Embryonic facial prominence (tissue), 1 donor: ENCODE measurements around the gene ISCA2.

Experiments
- DNase-seq: peaks from one replicate; pipeline ENCODE4 v3.0.0-alpha.2; 2016; ENCODE audit errors: extremely low spot score

ISCA2 gene

DNA sequence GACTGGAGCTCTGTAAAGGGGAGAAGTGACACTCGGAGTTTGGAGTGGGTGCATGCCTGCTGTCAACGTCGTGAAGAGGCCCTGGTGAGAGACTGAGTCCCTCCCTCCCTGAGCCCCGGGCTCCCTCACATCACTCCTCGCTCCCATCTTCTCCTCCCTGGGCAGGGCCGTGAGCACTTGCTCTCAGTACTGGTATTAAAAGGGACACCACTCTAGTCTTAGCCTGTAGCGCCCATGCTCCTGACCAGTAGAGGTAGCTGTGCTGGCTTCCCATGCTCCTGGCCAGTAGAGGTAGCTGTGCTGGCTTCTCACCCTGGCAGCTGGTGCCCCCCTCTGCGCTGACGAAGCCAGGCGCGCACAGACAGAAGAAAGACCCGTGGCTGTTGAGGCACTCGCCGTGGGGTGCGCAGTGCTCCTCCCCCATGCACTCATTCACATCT is 14.7 kb downstream of the ISCA2 start:
- DNase-seq: no peak

DNA sequence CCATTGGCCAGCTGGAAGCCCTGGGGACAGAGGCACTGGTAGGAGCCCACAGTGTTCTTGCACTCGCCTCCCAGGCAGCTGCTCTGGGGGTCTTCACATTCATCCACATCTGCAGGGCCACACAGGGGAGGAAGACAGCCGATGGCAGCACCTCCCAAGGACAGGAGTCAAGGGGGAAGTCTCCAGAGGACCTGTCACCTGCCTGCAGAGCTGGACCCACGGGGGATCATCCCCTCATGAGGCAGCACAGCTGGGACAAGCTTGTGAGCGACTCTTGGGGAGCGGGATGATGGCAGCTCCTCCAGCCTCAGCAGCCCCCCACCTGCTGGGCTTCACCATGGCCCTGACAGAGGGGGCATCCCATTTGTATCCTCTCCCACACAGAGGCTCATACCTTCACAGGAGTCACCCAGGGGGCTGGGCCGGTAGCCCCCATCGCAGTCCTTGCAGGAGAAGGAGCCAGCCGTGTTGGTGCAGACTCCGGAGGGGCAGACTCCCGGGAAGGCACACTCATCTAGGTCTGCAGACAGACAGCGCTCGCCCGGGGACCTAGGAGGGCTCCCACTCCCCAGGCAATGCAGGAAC is 15.4 kb downstream of the ISCA2 start:
- DNase-seq: no peak

DNA sequence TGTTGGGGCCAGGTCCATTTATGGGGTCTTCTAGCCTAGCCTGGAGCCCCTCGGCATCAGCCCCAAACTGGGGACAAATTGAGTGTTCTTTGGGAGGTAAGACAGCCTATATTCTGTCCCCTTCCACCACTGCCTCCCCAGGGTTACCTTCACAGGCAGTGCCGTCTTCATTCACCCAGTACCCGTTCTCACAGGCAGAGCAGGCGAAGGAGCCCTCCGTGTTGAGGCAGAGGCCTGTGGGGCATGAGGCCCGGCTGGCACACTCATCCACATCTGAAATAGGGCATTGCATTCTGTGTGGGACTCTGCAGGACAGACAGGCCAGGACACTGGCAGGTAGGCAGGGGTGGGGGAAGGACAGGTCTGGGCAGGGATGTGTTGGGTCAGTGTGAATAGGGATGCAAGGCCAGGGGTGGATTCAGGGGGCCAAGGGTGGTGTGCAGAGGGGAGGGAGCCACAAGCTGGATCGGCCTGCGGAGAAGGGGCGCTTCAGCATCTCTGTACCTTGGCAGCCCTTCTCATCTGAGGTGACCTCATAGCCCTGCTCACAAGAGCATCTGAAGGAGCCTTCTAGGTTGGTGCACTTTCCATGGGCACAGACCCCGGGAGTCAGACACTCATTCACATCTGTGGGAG is 16.1 kb downstream of the ISCA2 start:
- DNase-seq: no peak

DNA sequence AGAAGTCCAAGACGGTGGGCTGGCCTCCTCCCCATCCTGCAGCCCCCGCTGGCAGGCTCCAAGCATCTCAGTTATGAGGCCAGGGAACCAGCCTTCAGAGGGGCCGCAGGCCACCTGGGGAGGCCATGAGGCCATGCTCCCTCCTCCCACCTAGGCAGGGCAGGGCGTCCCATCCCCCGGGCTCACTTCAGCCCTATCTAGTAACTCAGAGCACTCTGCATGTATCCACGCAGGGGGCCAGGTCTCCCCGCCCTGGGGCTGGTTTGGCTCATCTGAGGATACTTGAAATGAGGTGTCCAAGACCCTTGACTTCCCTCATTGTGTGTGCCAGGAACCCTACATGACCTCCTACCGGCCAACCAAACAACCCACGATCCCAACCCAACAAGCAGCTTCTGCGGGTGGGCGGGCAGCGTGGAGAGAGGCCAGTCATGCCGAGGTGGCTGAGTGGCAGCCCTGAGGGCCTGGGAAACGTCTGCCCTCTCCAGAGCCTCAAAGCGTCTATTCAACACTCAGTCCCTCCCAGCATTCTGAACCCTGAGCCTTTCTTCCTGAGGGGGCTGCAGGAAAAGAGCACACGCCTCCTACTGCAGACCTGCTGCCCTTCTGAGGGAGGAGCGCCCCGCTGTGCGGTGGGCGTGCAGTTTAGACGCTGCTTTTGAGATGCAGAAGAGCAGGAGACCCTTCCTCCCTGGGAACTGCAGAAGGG is 16.8 kb downstream of the ISCA2 start:
- DNase-seq: no peak

DNA sequence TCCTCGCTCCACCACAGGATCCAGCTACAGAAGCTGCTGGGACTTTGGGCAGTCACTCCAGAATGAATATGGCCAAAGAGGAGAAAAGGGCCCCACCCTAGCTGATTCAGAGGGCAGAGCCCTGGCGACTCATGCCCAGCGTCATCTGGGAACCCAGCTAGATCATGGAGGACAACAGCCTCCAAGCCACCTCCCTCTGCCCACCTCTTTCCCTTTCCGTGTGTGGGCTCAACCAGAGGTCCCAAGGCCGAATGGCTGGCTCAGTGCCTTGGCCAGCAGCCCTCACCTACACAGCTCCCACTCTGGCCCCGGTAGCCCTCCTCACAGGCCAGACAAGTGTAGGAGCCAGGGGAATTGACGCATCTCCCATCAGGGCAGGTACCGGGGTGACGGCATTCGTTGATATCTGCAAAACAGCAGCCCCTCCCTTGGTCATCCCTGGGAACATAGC is 17.4 kb downstream of the ISCA2 start:
- DNase-seq: no peak

DNA sequence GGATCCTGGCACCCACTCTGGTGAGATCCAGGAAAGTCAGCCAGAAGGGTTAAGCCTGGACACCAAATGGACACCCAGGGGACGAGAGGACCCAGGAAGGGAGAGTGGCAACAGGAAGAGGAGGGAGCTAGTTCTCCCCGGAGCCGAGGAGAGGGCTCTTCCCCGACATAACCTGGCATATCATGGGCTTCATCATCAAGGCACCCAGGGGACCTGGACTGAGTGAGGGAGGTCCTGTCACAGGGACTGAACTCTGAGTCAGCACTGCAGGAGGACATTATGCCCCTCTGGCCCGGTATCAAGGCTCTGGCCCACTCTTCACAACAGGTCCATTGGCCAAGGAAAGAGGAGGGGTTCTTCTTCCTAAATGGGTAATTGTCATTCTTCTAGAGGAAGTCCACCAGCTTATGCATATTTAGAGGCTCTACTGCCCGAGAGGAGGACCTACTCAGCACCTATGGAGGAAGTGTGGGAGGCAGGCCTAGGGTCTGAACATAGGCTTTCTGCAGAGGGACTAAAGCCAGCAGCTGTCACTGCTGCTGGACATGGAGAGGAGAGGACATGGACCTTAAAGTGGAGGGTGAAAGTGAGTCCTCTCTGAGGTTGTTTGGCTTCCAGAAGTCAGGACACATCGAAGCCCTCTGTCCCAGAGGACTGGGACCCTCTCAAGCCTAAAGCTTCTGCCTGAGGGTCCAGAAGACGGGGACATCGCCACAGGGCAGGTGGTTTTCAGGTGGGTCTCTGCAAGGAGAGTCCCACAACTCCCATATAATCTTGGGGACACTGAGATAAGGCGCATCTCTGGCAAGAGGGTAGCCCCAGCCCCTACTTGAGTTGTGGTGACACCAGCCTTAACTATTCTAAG is 18.6 kb downstream of the ISCA2 start:
- no peak for DNase-seq

DNA sequence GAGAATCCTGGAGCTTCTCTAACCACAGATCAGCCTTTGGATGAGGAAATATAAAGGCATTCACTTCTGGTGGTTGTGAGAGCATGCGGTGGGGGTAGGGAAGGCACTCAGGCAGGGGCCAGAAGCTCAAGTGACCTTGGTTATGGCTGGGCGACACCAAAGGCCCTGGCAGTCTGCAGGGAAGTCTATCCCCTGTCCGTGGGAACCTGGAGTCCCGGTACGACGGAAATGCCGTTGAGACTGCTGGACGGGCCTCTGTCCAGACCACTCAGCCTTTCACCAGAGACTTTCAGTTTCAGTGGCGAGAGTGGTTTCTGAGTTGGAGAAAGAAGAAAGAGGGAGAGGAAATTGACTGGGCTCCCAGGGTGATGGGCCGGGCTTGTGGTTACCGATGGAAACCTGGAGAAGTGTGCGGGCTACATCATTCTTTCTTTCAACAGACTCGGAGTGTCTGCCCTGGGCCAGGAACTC is 20.9 kb downstream of the ISCA2 start:
- DNase-seq: no peak

DNA sequence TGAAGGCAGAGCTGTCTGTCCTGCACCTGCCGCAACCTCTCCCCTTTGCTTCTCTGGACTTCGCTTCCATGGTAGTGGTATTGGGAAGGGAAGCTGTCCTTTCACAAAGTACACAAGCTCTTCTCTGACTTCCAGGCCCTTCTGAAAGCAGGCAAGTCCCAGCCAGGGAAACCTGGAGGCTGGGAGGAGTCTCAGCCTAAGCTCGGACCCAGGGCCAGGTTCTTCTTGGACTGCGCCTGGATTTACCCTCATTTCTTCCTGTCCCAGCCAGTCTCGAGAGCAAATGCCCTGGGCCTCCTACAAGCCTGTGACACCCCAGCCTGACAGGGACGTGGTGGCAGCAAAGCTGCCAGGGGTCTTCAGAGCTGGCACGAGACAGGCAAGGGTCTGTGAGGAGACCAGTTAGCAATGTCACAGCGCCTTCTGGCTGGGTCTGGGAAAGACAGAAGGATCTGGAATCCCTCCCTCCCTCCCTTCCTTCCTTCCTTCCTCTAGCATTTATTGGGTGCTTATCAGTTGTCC is 22.4 kb downstream of the ISCA2 start:
- no peak for DNase-seq

DNA sequence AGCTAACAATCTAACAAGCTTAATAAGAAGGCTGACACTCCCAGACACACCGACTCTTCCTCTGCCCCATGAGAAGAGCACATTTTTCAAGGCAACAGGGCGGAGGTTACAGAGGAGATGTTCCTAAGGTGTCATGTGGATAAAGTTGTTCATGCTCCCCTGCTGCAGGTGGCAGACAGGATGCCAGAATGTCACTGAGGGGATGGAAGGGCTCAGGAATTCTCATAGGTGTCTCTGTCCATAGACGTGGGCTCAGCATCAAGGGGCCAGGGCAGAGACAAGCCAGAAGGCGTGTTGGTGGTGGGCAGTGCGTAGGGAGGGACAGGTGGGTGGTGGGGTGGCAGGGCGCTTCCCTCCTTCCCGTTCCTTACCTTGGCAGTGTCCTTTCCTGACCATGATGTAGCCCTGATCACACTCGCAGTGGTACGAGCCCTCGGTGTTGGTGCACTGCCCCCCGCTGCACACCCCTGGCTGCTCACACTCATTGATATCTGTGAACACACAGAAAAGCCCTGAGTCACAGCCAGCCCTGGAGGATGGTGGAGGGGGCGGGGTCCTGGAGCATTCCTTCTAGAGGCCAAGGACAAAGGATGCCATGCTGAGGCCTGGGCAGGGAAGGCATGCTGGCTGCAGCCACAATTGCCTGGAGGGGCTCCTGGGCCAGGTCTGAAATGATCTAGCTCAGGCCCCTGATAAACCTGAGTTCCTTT is 23.0 kb downstream of the ISCA2 start:
- no peak for DNase-seq

DNA sequence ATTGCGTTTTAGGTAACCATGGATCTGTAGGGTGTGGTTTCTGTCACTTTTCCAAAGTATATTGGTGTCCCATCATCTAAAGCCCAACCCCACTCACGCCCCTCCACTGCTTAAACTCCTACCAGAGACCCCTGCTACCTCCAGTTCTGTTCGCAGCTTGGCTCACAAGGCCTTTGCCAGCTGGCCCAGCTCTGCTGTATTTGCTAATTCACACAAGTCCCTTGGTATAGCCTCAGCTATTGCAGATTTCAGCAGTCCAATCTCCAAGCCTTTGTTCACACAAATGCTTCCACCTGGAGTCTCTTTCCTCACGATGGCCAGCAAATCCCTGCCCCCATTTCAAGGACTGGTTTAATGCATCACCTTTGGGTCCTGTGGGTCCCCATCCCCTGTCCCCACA is 24.2 kb downstream of the ISCA2 start:
- DNase-seq: no peak

DNA sequence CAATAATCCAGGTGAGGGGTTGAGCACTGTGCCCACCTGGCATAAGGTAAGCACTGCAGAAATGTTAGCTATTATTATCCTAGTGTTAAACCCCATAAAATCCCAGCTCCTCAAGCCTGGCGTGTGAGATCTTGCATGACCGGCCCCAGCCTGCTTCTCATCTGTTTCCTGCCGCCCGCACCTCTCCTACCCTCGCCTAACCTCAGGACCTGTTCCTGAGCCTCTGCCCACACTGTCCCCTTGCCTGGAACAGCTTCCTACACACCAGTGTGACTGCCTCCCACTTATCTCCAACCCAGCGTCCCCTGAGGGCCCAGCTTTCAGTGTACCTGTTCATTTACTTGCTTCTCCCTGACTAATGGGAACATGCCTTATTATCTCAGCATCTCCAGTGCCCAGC is 24.7 kb downstream of the ISCA2 start:
- DNase-seq: no peak

DNA sequence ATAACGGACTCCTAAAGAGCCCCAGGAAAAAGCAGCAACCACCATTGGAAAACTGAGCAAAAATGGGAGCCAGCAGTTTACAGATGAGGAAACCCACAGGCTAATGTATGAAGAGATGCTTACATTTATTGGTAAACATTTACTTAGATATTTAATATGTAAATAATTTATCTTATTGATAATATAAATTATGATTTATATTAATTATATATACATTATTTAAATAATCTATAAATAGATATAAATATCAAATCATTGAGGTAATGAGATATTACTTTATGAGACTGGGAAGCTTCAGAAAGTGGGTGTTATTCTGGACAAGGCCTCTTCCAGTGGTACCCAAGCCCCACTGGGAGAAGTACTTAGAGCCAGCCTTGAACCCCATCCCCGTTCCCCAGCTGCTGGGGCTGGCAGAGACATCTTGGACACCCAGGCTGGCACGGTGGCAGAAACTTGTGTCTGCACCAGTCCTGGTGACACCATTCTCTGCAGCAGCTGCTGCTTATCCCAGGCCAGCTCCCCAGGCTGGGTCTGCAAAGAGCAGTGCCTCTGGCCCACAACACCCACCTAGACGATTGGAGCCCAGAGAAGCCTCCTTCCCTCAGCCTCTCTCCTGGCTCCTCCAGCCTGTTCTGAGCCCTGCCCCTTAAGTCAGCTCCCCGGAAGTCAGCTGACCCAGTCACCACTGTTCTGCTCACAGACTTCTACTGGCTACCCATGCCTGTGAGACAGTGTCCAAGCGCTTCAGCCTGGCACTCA is 25.9 kb downstream of the ISCA2 start:
- no peak for DNase-seq

DNA sequence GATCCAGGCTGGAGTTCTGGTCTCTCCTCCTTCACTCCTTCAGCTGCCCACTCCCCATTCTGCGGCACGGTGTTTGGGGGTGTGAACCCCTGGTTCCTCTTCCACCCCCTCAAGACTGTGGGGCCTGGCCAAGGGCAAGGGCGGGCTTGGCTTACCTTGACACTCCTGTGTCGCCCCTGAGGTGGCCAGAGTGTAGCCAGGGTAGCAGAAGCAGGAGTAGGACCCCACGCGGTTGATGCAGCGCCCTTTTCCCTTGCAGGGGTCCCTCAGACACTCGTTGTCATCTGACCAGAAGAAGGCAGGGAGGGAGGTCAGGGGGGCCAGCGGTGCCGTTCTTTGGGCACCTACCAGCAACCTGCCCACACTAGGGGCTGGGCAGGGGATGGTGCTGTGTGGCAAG is 28.2 kb downstream of the ISCA2 start:
- no peak for DNase-seq

DNA sequence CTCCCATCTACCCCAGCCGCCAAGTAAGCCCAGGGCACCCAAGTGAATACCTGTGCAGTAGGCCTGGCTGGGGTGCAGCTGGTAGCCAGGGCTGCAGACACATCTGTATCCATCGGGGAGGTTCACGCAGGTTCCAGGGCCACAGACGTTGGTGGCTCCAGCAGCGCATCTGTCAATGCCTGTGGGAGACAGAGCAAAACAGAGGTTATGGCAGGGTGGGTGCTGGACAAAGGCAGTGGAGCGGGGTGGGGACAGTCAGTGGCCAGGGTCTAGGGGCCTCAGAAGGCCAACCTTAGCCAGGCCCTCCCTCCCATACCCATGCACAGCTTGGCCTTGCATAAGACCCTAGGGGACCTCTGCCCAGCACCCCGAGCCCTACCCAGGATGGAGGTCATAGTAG is 29.2 kb downstream of the ISCA2 start:
- DNase-seq: no peak

DNA sequence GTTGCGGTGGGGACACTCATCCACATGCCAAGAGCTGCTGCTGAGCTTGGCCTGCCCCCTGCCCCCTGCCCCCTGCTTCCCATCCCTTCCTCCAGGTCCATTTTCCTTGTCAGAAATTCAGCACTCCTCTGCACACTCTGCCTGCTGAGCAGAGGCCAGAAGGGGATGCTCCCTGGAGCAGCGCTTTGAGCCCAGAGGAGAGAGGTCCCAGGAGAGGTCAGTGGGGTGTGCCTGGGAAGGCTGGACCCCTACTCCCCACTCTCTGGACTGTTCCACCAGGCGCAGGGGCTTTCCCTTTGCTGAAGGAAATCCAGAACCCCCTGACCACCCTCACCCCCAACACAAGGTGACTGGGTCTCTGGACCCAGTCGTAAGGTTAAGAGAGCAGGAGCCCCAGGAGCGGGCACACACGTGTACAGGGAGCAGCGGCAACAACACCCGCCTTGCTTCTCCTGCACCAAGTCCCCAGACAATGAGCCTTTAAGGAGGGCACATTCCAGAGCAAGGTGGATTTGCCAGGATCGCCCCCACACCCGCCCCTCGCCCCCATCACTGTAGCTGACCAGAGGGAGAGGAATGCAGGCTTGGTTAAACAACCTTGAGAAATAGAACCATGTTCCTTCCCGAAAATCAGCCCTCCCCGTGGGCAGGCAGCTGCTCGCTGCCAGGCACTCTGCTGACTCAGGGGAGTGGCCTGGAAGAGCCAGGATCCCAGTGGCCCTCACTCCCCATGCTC is 30.7 kb downstream of the ISCA2 start:
- no peak for DNase-seq

DNA sequence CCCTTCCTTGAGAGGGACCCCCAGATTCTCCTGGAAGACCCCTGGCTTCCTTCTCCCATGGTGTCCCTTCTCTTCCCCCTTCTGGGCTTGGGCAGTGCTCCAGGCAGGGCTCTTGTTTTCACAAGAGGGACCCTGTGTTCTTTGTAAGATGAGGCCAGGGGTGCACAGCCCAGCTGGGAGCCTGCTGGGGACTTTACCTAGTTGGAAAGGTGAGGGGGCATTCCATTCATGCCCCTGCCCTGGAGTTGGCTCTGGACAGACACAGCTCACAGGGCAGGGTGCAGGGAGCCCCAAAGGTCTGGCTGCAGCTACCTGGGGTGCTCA is 31.2 kb downstream of the ISCA2 start:
- no peak for DNase-seq

DNA sequence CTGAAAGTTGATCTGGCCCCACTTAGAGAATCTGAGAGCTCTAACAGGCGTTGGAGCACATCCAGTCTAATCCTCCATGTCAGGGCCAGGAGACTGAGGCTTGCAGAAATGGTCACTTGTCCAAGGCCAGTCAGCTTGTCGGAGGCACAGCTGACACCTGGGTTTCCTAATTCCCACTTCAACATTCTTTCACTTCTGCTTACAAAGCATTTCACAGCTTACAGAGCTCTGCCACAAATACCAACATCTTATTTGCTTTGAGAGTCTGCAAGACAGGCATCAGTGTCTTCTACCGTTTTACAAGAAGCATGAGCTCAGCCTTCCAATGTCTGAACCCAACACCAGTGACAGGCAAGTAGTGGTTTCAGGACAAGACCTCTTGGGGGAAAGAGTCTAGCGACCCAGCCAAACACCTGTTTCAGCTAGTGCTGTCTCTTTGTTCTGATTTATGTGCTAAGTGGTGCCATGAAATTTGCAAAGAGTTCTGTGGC is 31.8 kb downstream of the ISCA2 start:
- no peak for DNase-seq

DNA sequence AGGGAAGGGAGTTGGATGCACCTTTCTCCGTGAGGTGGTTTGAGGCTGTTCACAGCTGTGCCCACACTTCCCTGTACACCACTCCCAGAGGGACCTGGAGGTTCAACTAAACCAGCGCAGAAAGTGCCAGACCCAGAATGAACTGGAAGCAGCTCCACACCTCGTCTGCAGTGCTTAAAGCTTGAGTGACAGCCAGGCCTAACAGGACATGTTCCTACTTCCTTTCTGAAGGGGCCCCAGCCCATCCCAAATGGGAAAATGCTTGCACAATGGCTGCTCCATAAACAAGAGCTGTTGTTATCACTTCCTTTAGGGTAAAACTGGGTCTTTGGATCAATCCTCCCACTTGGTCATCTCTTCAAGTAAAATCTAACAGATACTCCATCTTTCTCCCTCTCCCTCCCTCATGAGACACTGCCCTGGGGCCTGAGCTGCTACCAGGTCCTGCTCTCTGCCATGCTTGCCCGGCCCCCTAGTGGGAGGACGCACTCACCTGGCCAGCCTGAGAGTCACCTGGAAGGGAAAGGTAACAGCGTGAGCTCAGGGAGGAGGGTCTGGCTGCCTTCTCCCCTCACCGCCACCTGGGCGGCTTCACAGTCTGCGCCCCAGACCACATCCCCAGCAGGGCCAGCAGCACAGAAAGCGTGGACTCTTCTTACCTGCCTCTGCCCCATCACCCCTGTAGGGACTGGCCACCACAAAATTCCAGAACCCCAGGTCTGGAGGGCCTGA is 33.5 kb downstream of the ISCA2 start:
- DNase-seq: no peak

DNA sequence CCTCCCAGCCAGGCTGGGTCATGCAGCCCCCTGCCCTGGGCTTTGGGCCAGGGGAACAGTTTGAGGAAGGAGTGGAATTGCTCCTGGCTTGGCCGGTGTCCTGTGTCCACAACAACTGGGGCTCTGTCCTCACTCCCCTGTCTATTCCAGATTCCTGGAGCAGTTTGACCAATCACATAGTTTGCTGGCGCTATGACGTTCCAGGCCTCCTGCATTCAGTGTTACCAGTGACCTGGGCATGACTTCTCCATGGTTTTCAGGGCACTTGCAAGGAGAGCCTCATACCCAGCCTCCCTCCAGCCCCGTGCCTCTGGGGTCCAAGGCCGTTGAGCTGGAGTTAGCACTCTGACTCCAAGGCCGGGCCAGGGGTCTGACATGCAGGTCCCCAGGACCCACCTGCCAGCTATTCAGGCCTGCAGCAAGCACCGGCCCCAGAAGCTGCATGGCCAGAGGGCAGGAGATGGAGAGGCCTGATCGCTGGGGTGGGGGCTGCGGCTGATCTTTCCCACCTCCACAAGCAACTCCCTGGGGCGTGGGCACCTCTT is 34.2 kb downstream of the ISCA2 start:
- DNase-seq: no peak
